Measurements from ENCODE around the gene KCNJ1. TPM values are rescaled to one million over a fixed set of nuclear protein-coding genes. Genes with fewer than 3 reads are reported as not detected.
A peak's percentile ranks its signal among the peaks of the same experiment; 100 is the strongest.

KCNJ1 gene
- polyA plus RNA-seq, 1 donor: 0.30 TPM

GRCh38 chr11:128823753-128824152 lies 43.3 kb downstream of the KCNJ1 start:
- DNase-seq (ENCODE audit: low read depth): no peak

- DNase-seq (ENCODE audit: low read depth): no peak
Measured at GRCh38 chr11:128822130-128822529, 45.0 kb downstream of the KCNJ1 start.

- DNase-seq (ENCODE audit: low read depth): no peak
Measured at GRCh38 chr11:128821556-128821955, 45.5 kb downstream of the KCNJ1 start.

- DNase-seq (ENCODE audit: low read depth): no peak
Measured at GRCh38 chr11:128819198-128819597, 47.9 kb downstream of the KCNJ1 start.

- DNase-seq (ENCODE audit: low read depth): peak; percentile 24
Measured at GRCh38 chr11:128814856-128815705, 52.0 kb downstream of the KCNJ1 start.

GRCh38 chr11:128813729-128814128 lies 53.4 kb downstream of the KCNJ1 start:
- no peak for DNase-seq (ENCODE audit: low read depth)

- DNase-seq (ENCODE audit: low read depth): no peak
Measured at GRCh38 chr11:128810784-128811514, 56.1 kb downstream of the KCNJ1 start.

- no peak for DNase-seq (ENCODE audit: low read depth)
Measured at GRCh38 chr11:128809128-128809527, 58.0 kb downstream of the KCNJ1 start.

GRCh38 chr11:128807909-128808308 lies 59.2 kb downstream of the KCNJ1 start:
- no peak for DNase-seq (ENCODE audit: low read depth)

GRCh38 chr11:128806506-128807261 lies 60.4 kb downstream of the KCNJ1 start:
- no peak for DNase-seq (ENCODE audit: low read depth)

- no peak for DNase-seq (ENCODE audit: low read depth)
Measured at GRCh38 chr11:128804481-128804880, 62.6 kb downstream of the KCNJ1 start.

- no peak for DNase-seq (ENCODE audit: low read depth)
Measured at GRCh38 chr11:128803449-128804245, 63.4 kb downstream of the KCNJ1 start.

GRCh38 chr11:128803011-128803410 lies 64.1 kb downstream of the KCNJ1 start:
- DNase-seq (ENCODE audit: low read depth): no peak

- no peak for DNase-seq (ENCODE audit: low read depth)
Measured at GRCh38 chr11:128802358-128802981, 64.6 kb downstream of the KCNJ1 start.

- DNase-seq (ENCODE audit: low read depth): no peak
Measured at GRCh38 chr11:128800871-128801417, 66.2 kb downstream of the KCNJ1 start.

- DNase-seq (ENCODE audit: low read depth): no peak
Measured at GRCh38 chr11:128796270-128796669, 70.8 kb downstream of the KCNJ1 start.

GRCh38 chr11:128790196-128790595 lies 76.9 kb downstream of the KCNJ1 start:
- DNase-seq (ENCODE audit: low read depth): peak; percentile 11

- DNase-seq (ENCODE audit: low read depth): no peak
Measured at GRCh38 chr11:128789497-128790150, 77.5 kb downstream of the KCNJ1 start.

Data from forelimb muscle (tissue), 1 donor.